ENCODE measurements around the gene CDC14A.
"Not testable (repeated sequence)": the region's sequence is repeated elsewhere in the genome, so short reads cannot be mapped to it uniquely, and the experiment has no call there.

The CDC14A gene, protein sequence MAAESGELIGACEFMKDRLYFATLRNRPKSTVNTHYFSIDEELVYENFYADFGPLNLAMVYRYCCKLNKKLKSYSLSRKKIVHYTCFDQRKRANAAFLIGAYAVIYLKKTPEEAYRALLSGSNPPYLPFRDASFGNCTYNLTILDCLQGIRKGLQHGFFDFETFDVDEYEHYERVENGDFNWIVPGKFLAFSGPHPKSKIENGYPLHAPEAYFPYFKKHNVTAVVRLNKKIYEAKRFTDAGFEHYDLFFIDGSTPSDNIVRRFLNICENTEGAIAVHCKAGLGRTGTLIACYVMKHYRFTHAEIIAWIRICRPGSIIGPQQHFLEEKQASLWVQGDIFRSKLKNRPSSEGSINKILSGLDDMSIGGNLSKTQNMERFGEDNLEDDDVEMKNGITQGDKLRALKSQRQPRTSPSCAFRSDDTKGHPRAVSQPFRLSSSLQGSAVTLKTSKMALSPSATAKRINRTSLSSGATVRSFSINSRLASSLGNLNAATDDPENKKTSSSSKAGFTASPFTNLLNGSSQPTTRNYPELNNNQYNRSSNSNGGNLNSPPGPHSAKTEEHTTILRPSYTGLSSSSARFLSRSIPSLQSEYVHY

GRCh38 chr1:100352267-100353070 lies at the start of gene CDC14A:
CDC14A (plus strand) TSS chr1:100352506; CDS start chr1:100352955, 449 bp downstream.
- DNase-seq, result peak; percentile 88

- no peak for DNase-seq
These were observed 49.6 kb upstream of the CDC14A start for GRCh38 chr1:100302739-100303138.

DNA sequence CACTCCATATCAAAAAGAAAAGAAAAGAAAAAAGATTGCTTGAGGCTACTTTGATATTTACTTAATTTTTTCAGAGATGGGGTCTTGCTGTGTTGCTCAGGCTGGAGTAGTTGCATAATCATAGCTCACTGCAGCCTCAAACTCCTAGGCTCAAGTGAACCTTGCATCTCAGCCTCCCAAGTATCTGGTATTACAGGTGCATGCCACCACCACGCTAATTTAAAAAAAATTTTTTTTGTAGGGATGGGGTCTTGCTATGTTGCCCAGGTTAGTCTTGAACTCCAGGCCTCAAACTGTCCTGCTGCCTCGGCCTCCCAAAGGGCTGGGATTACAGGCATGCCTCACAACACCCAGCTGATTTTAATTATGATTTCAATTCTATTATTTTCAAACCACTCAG lies 48.1 kb upstream of the CDC14A start:
- DNase-seq, result no peak

DNA sequence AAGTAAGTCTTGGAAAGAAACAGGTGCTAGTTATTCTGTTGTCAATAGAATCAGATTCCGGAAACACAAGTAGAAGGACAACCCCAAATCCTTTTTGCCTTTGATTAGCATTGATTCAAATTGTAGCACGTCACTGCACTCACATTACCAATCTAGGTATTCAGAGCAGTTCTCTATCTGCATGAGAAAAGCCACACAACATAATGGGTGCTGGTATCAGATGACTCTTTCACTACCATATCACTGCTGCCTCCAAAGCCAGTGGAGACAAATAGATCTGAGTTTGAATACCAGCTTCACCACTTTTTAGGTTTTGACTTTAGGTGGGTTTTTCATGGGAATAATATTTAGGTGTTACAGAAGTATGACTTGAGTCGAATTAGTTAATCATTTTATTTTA lies 47.4 kb upstream of the CDC14A start:
- DNase-seq, result no peak

DNA sequence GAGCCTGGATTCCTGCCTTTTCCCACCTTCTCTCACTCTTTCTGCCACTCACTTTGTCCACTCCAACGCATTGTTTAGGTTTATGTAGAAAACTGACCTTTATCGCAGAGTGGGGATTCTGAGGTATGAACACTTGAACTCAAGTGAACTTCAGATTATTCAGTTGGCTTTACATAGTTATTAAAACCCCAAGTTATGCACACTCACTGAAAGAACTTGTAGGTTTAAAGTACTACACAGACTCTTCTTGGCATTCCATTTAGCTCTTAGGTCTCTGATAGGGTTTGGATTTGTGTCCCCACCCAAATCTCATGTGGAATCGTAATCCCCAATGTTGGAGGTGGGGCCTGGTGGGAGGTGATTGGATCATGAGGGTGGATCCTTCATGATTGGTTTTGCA lies 46.4 kb upstream of the CDC14A start:
- no peak for DNase-seq

DNA sequence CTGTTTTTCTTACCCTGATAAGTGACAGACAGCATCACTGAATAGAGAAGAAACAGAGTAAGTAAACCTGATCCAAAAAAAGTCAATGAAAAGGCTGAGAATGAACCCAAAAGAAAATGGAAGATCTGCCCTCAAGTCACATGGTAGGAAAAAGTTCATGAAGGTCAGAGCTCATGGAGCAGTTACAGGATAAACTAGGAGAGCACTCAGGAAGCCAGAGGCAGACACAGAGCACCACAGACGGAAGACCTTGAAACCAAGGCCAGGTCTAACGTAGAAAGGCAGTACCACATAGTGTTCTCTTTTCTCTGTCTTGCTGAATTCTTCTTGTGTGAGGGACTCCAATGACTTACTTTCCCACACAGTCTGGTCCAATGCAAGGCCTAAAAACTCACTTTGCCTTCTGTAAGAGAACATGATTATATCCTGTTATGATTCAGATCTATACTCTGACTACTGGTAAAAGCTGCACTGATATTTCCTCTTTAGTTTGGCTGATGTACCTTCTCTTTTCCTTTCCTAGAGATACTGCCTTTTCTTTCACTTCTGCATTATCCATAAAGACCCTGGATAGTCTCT lies 45.5 kb upstream of the CDC14A start:
- no peak for DNase-seq

- no peak for DNase-seq
These were observed 43.5 kb upstream of the CDC14A start for GRCh38 chr1:100308777-100309176.

- DNase-seq, result no peak
These were observed 42.4 kb upstream of the CDC14A start for GRCh38 chr1:100309863-100310262.

DNA sequence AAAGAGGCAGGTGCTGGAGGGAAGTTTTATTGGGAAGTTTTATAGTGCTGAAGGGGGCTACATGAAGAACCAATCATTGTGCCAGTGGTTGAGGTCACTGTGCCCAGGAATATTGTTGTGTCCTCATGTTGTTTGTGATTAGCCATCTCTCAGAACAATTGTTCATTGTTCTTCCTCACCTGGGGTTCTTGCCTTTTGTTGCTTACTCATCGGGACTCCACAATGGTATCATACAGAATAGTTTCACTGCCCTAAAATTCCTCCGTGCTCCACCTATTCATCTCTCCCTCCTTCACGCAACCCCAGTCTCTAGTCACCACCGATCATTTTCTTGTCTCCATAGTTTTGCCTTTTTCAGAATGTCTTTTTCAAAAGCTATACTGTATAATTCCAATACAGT lies 38.9 kb upstream of the CDC14A start:
- no peak for DNase-seq

GRCh38 chr1:100316622-100317021 lies 35.7 kb upstream of the CDC14A start:
- DNase-seq, result no peak

DNA sequence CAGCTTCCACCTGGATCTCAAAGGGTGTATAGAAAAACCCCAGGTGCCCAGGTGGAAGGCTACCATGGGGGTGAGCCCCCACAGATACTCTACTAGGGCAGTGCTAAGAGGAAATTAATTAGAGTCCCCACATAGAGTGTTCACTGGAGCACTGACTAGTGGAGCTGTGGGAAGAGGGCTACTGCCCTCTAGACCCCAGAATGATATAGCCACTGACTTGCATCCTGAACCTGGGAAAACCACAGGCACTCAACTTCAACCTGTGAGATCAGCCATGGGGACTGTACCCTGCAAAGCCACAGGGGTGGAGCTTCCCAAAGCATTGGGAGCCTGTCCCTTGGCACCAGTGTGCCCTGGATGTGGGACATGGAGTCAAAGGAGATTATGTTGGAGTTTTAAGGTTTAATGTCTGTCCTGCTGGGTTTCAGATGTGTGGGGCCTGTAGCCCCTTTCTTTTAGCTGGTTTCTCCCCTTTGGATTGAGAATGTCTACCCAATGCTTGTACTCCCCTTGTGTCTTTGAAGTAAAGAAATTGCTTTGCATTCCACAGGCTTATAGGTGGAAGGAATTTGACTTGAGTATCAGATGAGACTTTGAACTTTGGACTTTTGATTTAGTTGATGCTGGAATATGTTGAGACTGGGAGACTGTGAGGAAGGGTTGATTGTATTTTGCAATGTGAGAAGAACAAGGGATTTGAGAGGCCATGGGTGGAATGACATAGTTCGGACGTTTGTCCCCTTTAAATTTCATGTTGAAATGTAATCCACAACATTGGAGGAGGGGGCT lies 31.8 kb upstream of the CDC14A start:
- no peak for DNase-seq

- DNase-seq, result no peak
These were observed 31.2 kb upstream of the CDC14A start for GRCh38 chr1:100321100-100321493.

DNA sequence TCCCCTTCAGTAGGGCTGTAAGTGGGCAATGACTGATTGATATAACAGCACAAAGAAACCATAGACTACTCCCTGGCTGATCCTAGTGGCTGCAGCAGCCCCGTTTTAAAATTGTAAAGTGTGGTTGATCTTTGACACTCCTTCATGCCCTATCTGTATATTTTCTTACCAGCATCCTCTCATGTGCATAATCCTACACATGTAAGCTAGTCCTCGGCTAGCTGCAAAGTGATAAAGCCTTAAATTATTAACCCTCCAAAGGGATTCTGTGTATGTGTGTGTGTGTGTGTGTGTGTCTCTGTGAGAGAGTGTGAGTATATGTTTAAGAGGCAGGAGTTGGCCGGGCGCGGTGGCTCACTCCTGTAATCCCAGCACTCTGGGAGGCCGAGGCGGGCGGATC lies 30.8 kb upstream of the CDC14A start:
- no peak for DNase-seq

GRCh38 chr1:100322436-100323211 lies 29.7 kb upstream of the CDC14A start:
- no peak for DNase-seq

DNA sequence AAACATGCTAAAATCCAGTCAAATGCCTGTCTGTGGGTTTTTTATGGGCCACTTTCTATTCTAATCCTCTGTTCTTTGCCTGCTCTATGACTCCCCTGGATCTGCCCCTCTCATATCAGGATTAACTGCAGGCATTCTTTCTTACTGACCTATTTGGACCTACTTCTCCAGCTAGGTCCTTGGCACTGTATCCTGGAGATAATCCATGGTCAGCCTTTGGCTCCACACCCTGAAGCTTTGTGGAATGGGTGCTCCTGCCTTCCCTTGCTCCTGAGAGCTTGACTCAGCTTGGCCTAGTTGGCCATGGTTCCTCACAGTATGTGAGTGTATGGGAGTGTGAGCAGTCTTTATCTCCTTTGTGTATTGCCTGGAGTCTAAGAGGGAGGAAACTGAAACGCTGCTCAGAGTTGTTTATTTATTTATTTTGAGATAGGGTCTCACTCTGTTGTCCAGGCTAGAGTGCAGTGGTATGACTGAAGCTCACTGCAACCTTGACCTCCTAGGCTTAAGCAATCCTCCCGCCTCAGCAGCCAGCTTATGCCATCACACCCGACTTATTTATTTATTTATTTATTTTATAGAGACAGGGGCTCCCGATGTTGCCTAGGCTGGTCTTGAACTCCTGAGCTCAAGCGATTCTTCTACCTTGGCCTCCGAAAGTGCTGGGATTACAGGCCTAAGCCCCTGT lies 28.7 kb upstream of the CDC14A start:
- no peak for DNase-seq

DNA sequence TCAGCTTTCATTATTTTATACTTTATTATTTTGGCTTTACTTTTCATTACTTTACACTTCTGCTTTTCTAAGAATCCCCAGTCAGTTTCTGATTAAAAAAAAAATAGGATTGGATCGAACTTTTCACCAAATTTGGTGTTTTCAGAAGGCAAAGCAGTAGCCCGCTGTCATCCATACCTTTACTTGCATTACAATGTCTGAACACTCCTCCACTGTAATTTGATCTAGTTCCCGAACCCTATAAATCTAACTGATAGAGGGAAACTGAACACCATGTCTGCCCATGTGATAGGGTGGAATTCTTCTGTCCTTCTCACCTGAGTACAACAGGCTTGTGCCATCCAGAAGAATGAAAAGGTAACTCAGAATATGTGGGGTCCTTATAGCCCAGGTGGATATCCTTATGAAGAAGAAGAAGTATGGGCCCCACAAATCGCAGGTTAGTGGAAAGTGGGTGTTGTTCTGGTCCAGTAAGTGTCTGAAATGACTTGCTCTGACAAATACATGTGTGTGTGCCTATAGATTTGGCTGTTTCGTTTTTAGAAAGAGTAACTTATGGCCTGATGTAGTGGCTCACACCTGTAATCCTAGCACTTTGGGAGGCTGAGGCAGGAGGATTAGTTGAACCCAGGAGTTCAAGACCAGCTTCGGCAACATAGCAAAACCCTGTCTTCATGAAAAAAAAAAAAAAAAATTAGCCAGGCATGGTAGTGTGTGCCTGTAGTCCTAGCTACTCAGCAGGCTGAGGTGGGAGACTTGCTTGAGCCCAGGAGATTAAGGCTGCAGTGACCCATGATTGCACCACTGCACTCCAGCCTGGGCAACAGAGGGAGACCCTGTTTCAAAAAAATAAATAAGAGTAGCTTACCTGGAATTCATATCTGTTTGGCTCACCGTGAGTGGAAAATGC lies 26.6 kb upstream of the CDC14A start:
- DNase-seq, result no peak

GRCh38 chr1:100326325-100326670 lies 26.0 kb upstream of the CDC14A start:
- not testable (repeated sequence) for DNase-seq

DNA sequence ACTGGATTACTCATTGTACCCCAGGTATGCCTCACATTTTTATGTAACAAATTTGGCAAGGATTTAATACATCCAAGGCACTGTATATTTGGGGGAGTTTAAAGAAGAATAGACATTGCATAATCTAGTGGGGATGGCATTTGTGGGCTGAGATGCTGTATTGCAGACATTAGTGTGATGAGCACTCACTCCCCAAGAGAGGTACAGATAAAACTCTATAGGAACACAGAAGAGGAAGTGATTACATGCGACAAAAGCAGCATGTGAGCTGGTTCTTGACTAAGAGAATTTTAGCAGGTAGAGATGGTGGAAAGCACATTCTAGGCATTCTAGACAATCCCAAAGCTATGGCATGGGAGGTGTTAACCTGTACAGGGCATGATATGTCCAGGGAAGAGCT lies 24.2 kb upstream of the CDC14A start:
- DNase-seq, result no peak

GRCh38 chr1:100331146-100331545 lies 21.2 kb upstream of the CDC14A start:
- DNase-seq, result not testable (repeated sequence)

DNA sequence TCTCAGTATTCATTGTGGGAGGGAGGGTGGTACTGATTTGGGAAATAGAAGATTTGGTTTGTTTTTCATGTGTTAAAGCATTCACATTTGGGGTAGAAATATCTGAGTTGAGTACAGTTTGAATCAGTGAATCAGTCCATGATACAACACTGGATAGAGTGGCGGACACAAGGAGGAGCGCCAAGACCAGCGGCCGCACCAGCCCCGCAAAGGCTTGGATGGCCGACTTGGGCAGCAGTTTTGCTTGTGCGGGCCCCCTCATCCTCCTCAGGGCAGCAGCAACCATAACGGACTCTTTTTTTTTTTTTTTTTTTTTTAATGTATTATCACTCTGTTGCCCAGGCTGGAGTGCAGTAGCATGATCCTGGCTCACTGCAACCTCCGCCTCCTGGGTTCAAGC lies 20.0 kb upstream of the CDC14A start:
- DNase-seq, result no peak
